Measurements from ENCODE around the gene CCZ1.
"Not testable (repeated sequence)": the region's sequence is repeated elsewhere in the genome, so short reads cannot be mapped to it uniquely, and the experiment has no call there.

- not testable (repeated sequence) for TF ChIP-seq POLR2A, CTCF (IDR thresholded peaks at IDR 0.05)
Measured at GRCh38 chr7:5861281-5861680, 37.3 kb upstream of the CCZ1 start.

Data from transverse colon (tissue), 3 donors.